Panc1 (cell line): ENCODE measurements around the gene MICAL2. TPM values are rescaled to one million over a fixed set of nuclear protein-coding genes. Genes with fewer than 3 reads are reported as not detected.

Experiments
- ATAC-seq: fragments of 200-7000 bp; cut with Tn5 transposase; 2 replicates; pipeline ENCODE4 v1.9.1; 2020; ENCODE audit warnings: mild to moderate bottlenecking, moderate library complexity
- Bru-seq: library from RNA; stranded (reverse); fragments of 400-500 nt; gene quantifications from one replicate; lab custom pipeline; 2021; lab: Mats Ljungman, UMichigan
- BruChase-seq, 2 experiments: library from RNA; stranded (reverse); fragments of 400-500 nt; gene quantifications; one replicate each; lab custom pipeline; 2021; lab: Mats Ljungman, UMichigan
- BruUV-seq: library from RNA; stranded (reverse); fragments of 400-500 nt; replicated peaks from 2 replicates; lab custom pipeline; 2021; lab: Mats Ljungman, UMichigan
- CTCF ChIA-PET: fragments of 300-600 bp; sonication (Branson Sonifier 250); formaldehyde crosslinking; loops from one replicate; lab custom pipeline; 2022; ENCODE audit warnings: antibody characterized with exemption; lab: Charles Lee
- POLR2A ChIA-PET: fragments of 300-600 bp; sonication (Branson Sonifier 250); formaldehyde crosslinking; loops from one replicate; lab custom pipeline; 2022; ENCODE audit warnings: antibody characterized with exemption; lab: Charles Lee
- DNase-seq: peaks from one replicate; pipeline ENCODE4 v3.0.0-alpha.2; 2010; ENCODE audit warnings: low read depth, low spot score
- H3K27ac ChIP-seq: 2 replicates; pipeline ENCODE4 v1.5.1; 2011; ENCODE audit warnings: mild to moderate bottlenecking, low read length, inconsistent platforms
- H3K27me3 ChIP-seq: fragments of 200-500 bp; sonication (Bioruptor generic); 2 replicates; pipeline ENCODE4 v1.6.0; 2014; ENCODE audit warnings: low read length, inconsistent platforms; ENCODE audit not compliant: control insufficient read depth, insufficient read depth
- H3K36me3 ChIP-seq: fragments of 200-500 bp; sonication (Bioruptor generic); 2 replicates; pipeline ENCODE4 v1.5.1; 2014; ENCODE audit warnings: inconsistent platforms, mild to moderate bottlenecking, low read length, moderate library complexity; ENCODE audit not compliant: control insufficient read depth, insufficient read depth
- H3K4me1 ChIP-seq: 2 replicates; pipeline ENCODE4 v1.5.1; 2011; ENCODE audit warnings: inconsistent platforms, mild to moderate bottlenecking, low read length, moderate library complexity; ENCODE audit not compliant: control insufficient read depth, insufficient read depth
- H3K4me3 ChIP-seq, 2 experiments: 2 replicates each; pipeline ENCODE4 v1.5.1; 2011 to 2012; ENCODE audit warnings: low read depth in 2 of 2, low read length in 2 of 2, mild to moderate bottlenecking in 2 of 2, inconsistent platforms in 1 of 2, moderate library complexity in 1 of 2
- H3K9me3 ChIP-seq: fragments of 200-500 bp; sonication (Bioruptor generic); 2 replicates; pipeline ENCODE4 v1.5.1; 2014; ENCODE audit warnings: low read depth, mild to moderate bottlenecking, inconsistent platforms, low read length, moderate library complexity; ENCODE audit not compliant: control insufficient read depth, insufficient read depth
- POLR2AphosphoS5 ChIP-seq: IDR thresholded peaks from 2 replicates; pipeline ENCODE4 v1.6.1; 2012; ENCODE audit warnings: mild to moderate bottlenecking, low read depth, low read length, moderate library complexity
- SIN3A ChIP-seq: IDR thresholded peaks from 2 replicates; pipeline ENCODE4 v1.6.1; 2012; ENCODE audit warnings: low read depth, mild to moderate bottlenecking, low read length, moderate library complexity, borderline replicate concordance; ENCODE audit not compliant: insufficient read depth
- TCF7L2 ChIP-seq: IDR thresholded peaks from 2 replicates; pipeline ENCODE4 v1.6.1; 2011; ENCODE audit warnings: mild to moderate bottlenecking, low read depth, low read length, inconsistent platforms
- in situ Hi-C: cut with HindIII; loops from 2 replicates; pipeline ENCODE4 v1.10.0; 2016; ENCODE audit warnings: low sequenced_read_pairs, low pct_unique_long_range_greater_than_20kb
- intact Hi-C: fragments of 100-400 bp; cut with micrococcal nuclease; formaldehyde crosslinking; loops from one replicate; pipeline ENCODE4 v1.10.0; 2022; ENCODE audit not compliant: unreplicated experiment
- long read RNA-seq: library from polyadenylated mRNA; unstranded; transcript quantifications from one replicate; pipeline ENCODE4 v2.0.0, GENCODE V29; 2021; ENCODE audit not compliant: unreplicated experiment
- polyA plus RNA-seq: library from polyadenylated mRNA; unstranded; fragments of >200 nt; gene quantifications from one replicate; pipeline ENCODE4 v1.2.1, GENCODE V29; 2012; ENCODE audit warnings: missing spikeins; ENCODE audit not compliant: insufficient read length
- total RNA-seq: library from RNA; stranded (reverse); gene quantifications from one replicate; pipeline ENCODE4 v1.2.1, GENCODE V29; 2021; ENCODE audit not compliant: unreplicated experiment
- TF ChIP-seq, protein P1 (sequence below), 2 experiments: IDR thresholded peaks; 2 replicates each; pipeline ENCODE4 v1.6.1; 2011 to 2012; ENCODE audit warnings: low read depth in 2 of 2, control low read depth in 1 of 2, low read length in 1 of 2, mild to moderate bottlenecking in 1 of 2, moderate library complexity in 1 of 2; ENCODE audit not compliant: insufficient read depth in 1 of 2
- TF ChIP-seq, protein P2 (sequence below): fragments of 450-650 bp; IDR thresholded peaks from 2 replicates; pipeline ENCODE4 v1.5.1; 2017; ENCODE audit warnings: mild to moderate bottlenecking

MICAL2 gene, protein sequence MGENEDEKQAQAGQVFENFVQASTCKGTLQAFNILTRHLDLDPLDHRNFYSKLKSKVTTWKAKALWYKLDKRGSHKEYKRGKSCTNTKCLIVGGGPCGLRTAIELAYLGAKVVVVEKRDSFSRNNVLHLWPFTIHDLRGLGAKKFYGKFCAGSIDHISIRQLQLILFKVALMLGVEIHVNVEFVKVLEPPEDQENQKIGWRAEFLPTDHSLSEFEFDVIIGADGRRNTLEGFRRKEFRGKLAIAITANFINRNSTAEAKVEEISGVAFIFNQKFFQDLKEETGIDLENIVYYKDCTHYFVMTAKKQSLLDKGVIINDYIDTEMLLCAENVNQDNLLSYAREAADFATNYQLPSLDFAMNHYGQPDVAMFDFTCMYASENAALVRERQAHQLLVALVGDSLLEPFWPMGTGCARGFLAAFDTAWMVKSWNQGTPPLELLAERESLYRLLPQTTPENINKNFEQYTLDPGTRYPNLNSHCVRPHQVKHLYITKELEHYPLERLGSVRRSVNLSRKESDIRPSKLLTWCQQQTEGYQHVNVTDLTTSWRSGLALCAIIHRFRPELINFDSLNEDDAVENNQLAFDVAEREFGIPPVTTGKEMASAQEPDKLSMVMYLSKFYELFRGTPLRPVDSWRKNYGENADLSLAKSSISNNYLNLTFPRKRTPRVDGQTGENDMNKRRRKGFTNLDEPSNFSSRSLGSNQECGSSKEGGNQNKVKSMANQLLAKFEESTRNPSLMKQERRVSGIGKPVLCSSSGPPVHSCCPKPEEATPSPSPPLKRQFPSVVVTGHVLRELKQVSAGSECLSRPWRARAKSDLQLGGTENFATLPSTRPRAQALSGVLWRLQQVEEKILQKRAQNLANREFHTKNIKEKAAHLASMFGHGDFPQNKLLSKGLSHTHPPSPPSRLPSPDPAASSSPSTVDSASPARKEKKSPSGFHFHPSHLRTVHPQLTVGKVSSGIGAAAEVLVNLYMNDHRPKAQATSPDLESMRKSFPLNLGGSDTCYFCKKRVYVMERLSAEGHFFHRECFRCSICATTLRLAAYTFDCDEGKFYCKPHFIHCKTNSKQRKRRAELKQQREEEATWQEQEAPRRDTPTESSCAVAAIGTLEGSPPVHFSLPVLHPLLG
- total RNA-seq: 199 TPM
- 183 TPM for polyA plus RNA-seq
- Bru-seq, nascent RNA: percentile 86 among the genes with signal in this experiment
- percentile 73 among the genes with signal in this experiment for BruChase-seq, experiment 1, labeled RNA remaining after a 2-hour chase
- percentile 83 among the genes with signal in this experiment for BruChase-seq, experiment 2, labeled RNA remaining after a 6-hour chase
- long read RNA-seq, partial matches to known transcripts: 85 of 142 reads
- long read RNA-seq, other reads (novel, unspliced or antisense): 56 of 142 reads

DNA sequence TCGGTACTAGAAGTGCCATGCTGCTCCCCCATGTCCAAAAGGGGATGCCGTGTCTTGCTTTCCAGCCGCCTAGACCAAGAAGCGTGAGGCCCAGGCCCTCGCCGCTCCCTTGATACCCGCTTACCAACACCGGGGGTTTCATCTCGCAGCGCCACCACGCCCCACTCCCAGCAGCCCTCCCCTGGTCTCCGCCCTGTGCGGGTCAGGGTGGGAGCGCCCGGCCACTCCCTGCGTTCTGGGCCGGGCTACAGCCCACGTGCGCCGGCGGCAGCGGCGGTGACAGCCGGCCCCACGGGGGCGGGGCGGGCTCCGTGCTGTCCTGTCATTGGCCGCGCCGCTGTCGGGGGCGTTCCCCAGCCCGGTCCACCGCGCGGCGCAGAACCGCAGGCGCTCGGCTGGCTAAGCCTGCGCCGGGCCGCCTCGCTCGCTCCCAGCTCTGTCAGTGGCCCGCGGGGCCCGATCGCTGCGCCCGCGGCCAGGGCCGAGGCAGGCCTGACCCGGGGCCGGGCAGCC lies at the start of gene MICAL2:
MICAL2 (plus strand) TSS at position 390 of the 513 bp plus-strand sequence. CDS start 51,566 bp downstream, outside the sequence.
- no TSS peak for BruUV-seq
- intact Hi-C loops (loop anchor here (5.0 kb wide), 1 partner anchor 63 kb away; no protein-coding TSS in a partner anchor), in situ Hi-C loops (no loop called here)
- TF ChIP-seq, protein P1, sequence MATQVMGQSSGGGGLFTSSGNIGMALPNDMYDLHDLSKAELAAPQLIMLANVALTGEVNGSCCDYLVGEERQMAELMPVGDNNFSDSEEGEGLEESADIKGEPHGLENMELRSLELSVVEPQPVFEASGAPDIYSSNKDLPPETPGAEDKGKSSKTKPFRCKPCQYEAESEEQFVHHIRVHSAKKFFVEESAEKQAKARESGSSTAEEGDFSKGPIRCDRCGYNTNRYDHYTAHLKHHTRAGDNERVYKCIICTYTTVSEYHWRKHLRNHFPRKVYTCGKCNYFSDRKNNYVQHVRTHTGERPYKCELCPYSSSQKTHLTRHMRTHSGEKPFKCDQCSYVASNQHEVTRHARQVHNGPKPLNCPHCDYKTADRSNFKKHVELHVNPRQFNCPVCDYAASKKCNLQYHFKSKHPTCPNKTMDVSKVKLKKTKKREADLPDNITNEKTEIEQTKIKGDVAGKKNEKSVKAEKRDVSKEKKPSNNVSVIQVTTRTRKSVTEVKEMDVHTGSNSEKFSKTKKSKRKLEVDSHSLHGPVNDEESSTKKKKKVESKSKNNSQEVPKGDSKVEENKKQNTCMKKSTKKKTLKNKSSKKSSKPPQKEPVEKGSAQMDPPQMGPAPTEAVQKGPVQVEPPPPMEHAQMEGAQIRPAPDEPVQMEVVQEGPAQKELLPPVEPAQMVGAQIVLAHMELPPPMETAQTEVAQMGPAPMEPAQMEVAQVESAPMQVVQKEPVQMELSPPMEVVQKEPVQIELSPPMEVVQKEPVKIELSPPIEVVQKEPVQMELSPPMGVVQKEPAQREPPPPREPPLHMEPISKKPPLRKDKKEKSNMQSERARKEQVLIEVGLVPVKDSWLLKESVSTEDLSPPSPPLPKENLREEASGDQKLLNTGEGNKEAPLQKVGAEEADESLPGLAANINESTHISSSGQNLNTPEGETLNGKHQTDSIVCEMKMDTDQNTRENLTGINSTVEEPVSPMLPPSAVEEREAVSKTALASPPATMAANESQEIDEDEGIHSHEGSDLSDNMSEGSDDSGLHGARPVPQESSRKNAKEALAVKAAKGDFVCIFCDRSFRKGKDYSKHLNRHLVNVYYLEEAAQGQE (IDR thresholded peaks at IDR 0.05; ENCODE audit: insufficient read depth in 1 of 2, low read depth in 2 of 2, low read length in 1 of 2): no peak
- TF ChIP-seq SIN3A: peak; percentile 87; the same call in 1 of the 2 replicates
- TF ChIP-seq POLR2AphosphoS5: peak; percentile 57; the same call in 1 of the 2 replicates
- TF ChIP-seq, protein P2, sequence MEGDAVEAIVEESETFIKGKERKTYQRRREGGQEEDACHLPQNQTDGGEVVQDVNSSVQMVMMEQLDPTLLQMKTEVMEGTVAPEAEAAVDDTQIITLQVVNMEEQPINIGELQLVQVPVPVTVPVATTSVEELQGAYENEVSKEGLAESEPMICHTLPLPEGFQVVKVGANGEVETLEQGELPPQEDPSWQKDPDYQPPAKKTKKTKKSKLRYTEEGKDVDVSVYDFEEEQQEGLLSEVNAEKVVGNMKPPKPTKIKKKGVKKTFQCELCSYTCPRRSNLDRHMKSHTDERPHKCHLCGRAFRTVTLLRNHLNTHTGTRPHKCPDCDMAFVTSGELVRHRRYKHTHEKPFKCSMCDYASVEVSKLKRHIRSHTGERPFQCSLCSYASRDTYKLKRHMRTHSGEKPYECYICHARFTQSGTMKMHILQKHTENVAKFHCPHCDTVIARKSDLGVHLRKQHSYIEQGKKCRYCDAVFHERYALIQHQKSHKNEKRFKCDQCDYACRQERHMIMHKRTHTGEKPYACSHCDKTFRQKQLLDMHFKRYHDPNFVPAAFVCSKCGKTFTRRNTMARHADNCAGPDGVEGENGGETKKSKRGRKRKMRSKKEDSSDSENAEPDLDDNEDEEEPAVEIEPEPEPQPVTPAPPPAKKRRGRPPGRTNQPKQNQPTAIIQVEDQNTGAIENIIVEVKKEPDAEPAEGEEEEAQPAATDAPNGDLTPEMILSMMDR: no peak
- no peak for TF ChIP-seq TCF7L2
- Histone ChIP-seq H3K4me3 (peak within 1 kb of the TSS; percentile 75 to 91), H3K27ac (peak within 1 kb of the TSS; percentile 88), H3K27me3 (no peaks in the 10 kb centered on the region), H3K9me3 (no peaks in the 10 kb centered on the region), H3K36me3 (0 out of 2 replicates have a peak, but pooled peaks cover 2% of the 10 kb centered on the region), H3K4me1 (peaks cover 26% of the 10 kb centered on the region)
- ATAC-seq (peak; percentile 98), DNase-seq (no peak)
- ChIA-PET POLR2A (interaction anchor here (0.5 to 0.7 kb wide), 3 partner anchors 21 to 267 kb away, joined by 4 to 6 read pairs (median 5); no protein-coding TSS in a partner anchor), CTCF (interaction anchor here (1.0 kb wide), 1 partner anchor 54 kb away, joined by 4 read pairs; no protein-coding TSS in a partner anchor)
